ENCODE results near the gene GSTO2. TPM values are rescaled to one million over a fixed set of nuclear protein-coding genes. Genes with fewer than 3 reads are reported as not detected.

The GSTO2 gene
- total and polyA plus RNA-seq, 2 of the 4 experiments (the other 2 are of a cell fraction): 1.4 to 2.3 TPM

- TF ChIP-seq RCOR1 (IDR thresholded peaks at IDR 0.05; ENCODE audit: insufficient replicate concordance, low read length): peak; percentile 11
- TF ChIP-seq BHLHE40 (IDR thresholded peaks at IDR 0.05; ENCODE audit: low read depth, low read length): 0 out of 2 replicates have a peak, but pooled peaks have one; percentile 28
- no peak for TF ChIP-seq NFE2L2 (IDR thresholded peaks at IDR 0.05; ENCODE audit: low read depth, low read length)
These were observed 59.0 kb downstream of the GSTO2 start (continued) for GRCh38 chr10:104327745-104328645.

DNA sequence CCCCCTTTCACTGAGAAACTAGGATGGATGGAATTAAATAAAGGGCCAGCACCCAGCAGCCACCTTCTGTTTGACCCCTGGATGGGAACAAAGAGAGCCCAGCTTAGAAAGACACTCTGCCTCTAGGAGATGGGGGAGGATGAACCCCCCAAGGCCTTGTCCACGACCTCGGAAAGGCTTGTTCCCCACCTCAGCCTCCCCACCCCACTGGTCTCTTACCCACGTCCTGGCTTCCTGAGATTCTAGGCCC, 59.6 kb downstream of the GSTO2 start:
- Histone ChIP-seq H3K79me1 (ENCODE audit: low read depth in 1 of 2, low read length in 2 of 2) (peaks cover 2 to 88% of the 10 kb centered on the region in 2 experiments; a peak in 2 of 4 replicates), H3K14ac (replicated peaks; ENCODE audit: low read depth, low read length) (peak overlapping the region; percentile 90), H3K4me1 (ENCODE audit: control insufficient read depth, insufficient read depth, low read length) (peaks cover 58% of the 10 kb centered on the region), H3K36me3 (ENCODE audit: control insufficient read depth, insufficient read depth, low read length) (no peaks in the 10 kb centered on the region; the same call in 1 of the 2 replicates), H2BK20ac (ENCODE audit: low read depth, low read length) (peak overlapping the region; percentile 30; the same call in 1 of the 2 replicates), H3K27me3 (ENCODE audit: control insufficient read depth, insufficient read depth, low read length) (no peaks in the 10 kb centered on the region), H3K23ac (ENCODE audit: low read depth, low read length) (peak overlapping the region; percentile 92), H3K9me1 (ENCODE audit: insufficient read depth, low read length) (peaks cover 65% of the 10 kb centered on the region), H4K8ac (ENCODE audit: low read depth in 2 of 2, low read length in 2 of 2) (peak overlapping the region; percentile 11 to 89; a peak in 3 of 4 replicates), H4K20me1 (ENCODE audit: insufficient read depth, low read length) (peaks cover 99% of the 10 kb centered on the region), H3K56ac (ENCODE audit: extremely low read depth, insufficient read depth, low read length) (peak overlapping the region; percentile 57; the same call in 1 of the 2 replicates), H2AK9ac (replicated peaks; ENCODE audit: low read depth, low read length, poor library complexity) (peak overlapping the region; percentile 95), H2BK5ac (ENCODE audit: low read depth, low read length, poor library complexity, severe bottlenecking) (peak overlapping the region; percentile 89), H3K4me3 (ENCODE audit: insufficient read depth, low read depth, low read length) (no peak overlapping the region), H4K91ac (ENCODE audit: insufficient read depth, low read depth, low read length) (peak overlapping the region; percentile 67), H2BK120ac (ENCODE audit: low read depth, low read length) (peak overlapping the region; percentile 80), H2BK15ac (ENCODE audit: low read depth, low read length) (peak overlapping the region; percentile 40; the same call in 2 of the 3 replicates), H3K4ac (ENCODE audit: low read depth, low read length) (peak overlapping the region; percentile 86), H3K4me2 (ENCODE audit: low read depth, low read length) (peak overlapping the region; percentile 75), H3K9ac (ENCODE audit: low read depth, low read length) (peak overlapping the region; percentile 57), H4K5ac (ENCODE audit: low read depth, low read length) (peak overlapping the region; percentile 25), H2AK5ac (ENCODE audit: low read depth, low read length) (peak overlapping the region; percentile 81), H3K27ac (ENCODE audit: insufficient read depth, low read length) (peak overlapping the region; percentile 76), H2AFZ (replicated peaks; ENCODE audit: low read length, poor library complexity) (no peak overlapping the region), H3K9me3 (ENCODE audit: control insufficient read depth, insufficient read depth, low read length) (no peaks in the 10 kb centered on the region), H3K18ac (ENCODE audit: low read depth, low read length) (peak overlapping the region; percentile 68)
- no CpG with 5 or more reads among the region's 3 CpGs for WGBS, 2 experiments (ENCODE audit: extremely low coverage in 2 of 2, insufficient read length in 1 of 2)
- ATAC-seq (ENCODE audit: low read depth) (no peak), DNase-seq (no peak)
- ChIA-PET POLR2A (ENCODE audit: unreplicated experiment) (no interaction called here), CTCF (no interaction called here)
- in situ Hi-C loops (cut with MboI; ENCODE audit: low sequenced_read_pairs) (no loop called here), dilution Hi-C loops (cut with HindIII; ENCODE audit: low sequenced_read_pairs, unreplicated experiment) (no loop called here), intact Hi-C loops (cut with micrococcal nuclease) (loop anchor here (2.0 kb wide), 1 partner anchor 28 kb away; no protein-coding TSS in a partner anchor)
- no TSS peak for BruUV-seq (replicated peaks)
- TF ChIP-seq MAZ (IDR thresholded peaks at IDR 0.05; ENCODE audit: borderline replicate concordance, low read depth, low read length) (no peak), CHD1 (IDR thresholded peaks at IDR 0.05; ENCODE audit: low read depth, low read length) (no peak), MXI1 (IDR thresholded peaks at IDR 0.05; ENCODE audit: borderline replicate concordance, low read depth, low read length) (no peak), POLR2A (IDR thresholded peaks at IDR 0.05; ENCODE audit: low read depth, low read length) (peak; percentile 14; the same call in 1 of the 2 replicates), NFE2L2 (IDR thresholded peaks at IDR 0.05; ENCODE audit: low read depth, low read length) (no peak), MAFK (IDR thresholded peaks at IDR 0.05; ENCODE audit: low read depth, low read length) (no peak), RFX5 (IDR thresholded peaks at IDR 0.05; ENCODE audit: low read depth, low read length) (no peak)

All from IMR-90 (cell line).